ENCODE results near the gene LILRB4.

The LILRB4 gene

DNA sequence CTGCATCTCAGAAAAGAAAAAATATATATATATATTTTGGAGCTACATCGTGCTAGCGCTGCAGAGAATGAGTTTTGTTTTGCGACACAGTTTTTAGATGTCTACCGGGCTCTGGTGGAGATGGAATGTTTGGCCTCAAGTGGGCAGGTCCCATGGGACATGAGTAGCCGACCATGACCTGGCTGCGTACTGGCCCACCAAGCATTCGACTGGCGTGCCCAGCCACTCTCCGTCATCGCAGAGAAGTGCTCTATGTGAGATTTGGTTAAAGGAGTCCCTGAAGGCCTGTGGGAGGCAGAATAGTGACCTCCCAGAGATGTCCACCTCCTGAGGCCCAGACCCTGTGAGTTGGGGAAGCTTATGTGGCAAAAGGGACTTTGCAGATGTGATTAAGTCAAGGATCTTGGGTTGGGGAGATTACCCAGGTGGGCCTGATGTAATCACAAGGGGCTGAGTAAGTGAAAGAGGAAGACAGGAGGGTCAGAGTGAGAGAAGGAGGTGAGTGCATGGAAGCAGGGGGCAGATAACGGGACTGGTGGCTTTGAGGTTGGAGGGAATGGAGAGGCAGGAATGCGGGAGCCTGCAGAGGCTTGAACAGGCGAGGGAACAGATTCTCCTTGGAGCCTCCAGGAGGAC, 821 bp upstream of the LILRB4 start:
- H2BK15ac ChIP-seq (ENCODE audit: low read depth, poor library complexity, severe bottlenecking), result no peak overlapping the region
- no peak overlapping the region for H2BK12ac ChIP-seq (ENCODE audit: low read length in 2 of 2)
- no peaks in the 10 kb centered on the region for H3K36me3 ChIP-seq (ENCODE audit: control insufficient read depth in 1 of 2, insufficient read depth in 2 of 2, low read depth in 1 of 2, low read length in 2 of 2)
- no peak overlapping the region for H3K9ac ChIP-seq (ENCODE audit: low read length)
- peak overlapping the region in 1 of 2 experiments; percentile 16 for H3K4me3 ChIP-seq (ENCODE audit: insufficient read depth in 1 of 2, low read depth in 1 of 2, low read length in 2 of 2)
- H2BK120ac ChIP-seq (ENCODE audit: low read depth, low read length), result no peak overlapping the region
- H3K23ac ChIP-seq (ENCODE audit: low read length in 2 of 2), result no peak overlapping the region
- H4K91ac ChIP-seq (ENCODE audit: low read length), result no peak overlapping the region
- no peak overlapping the region for H3K4ac ChIP-seq (ENCODE audit: low read depth in 1 of 2, low read length in 2 of 2)
- H4K8ac ChIP-seq (ENCODE audit: low read length), result no peak overlapping the region
- H2AK5ac ChIP-seq (ENCODE audit: low read length, severe bottlenecking), result no peak overlapping the region
- no peak overlapping the region for H3K18ac ChIP-seq (ENCODE audit: low read depth in 1 of 2, low read length in 2 of 2)
- H3K4me2 ChIP-seq (ENCODE audit: low read length, poor library complexity, severe bottlenecking), result no peak overlapping the region
- H2AFZ ChIP-seq (ENCODE audit: low read depth, low read length), result no peak overlapping the region
- WGBS, result 73% methylated on average over 13 of the region's 13 CpGs
- H2BK5ac ChIP-seq (ENCODE audit: low read depth, low read length, poor library complexity, severe bottlenecking), result no peak overlapping the region
- no peak overlapping the region for H3K27ac ChIP-seq (ENCODE audit: low read length, poor library complexity, severe bottlenecking)
- H3K9me3 ChIP-seq (ENCODE audit: control insufficient read depth, low read length), result no peaks in the 10 kb centered on the region
- no peak for DNase-seq
- H3K79me1 ChIP-seq (replicated peaks; ENCODE audit: low read length, poor library complexity, severe bottlenecking), result no peaks in the 10 kb centered on the region
- H3K4me1 ChIP-seq (ENCODE audit: control insufficient read depth, insufficient read depth, low read depth, low read length), result no peaks in the 10 kb centered on the region
- H3K14ac ChIP-seq (ENCODE audit: low read length in 2 of 2), result no peak overlapping the region
- no peaks in the 10 kb centered on the region for H3K27me3 ChIP-seq (ENCODE audit: control insufficient read depth in 1 of 2, insufficient read depth in 1 of 2, low read length in 2 of 2)

DNA sequence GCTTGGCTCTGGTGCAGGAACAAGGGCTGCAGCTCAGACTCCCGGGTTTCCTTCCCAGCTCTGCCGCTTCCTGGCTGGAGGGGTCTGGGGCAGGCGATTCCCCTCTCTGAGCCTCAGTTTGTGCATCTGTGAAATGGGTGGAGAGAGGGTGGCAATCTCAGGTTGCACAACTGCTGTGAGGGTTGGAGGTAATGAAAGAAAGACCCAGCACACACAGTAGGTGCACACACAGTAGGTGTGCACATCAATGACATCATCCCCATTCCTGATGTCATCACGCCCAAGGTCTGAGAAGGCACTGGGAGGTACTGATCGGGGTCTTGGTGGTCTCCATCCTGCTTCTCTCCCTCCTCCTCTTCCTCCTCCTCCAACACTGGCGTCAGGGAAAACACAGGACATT, 2.7 kb downstream of the LILRB4 start:
- H2BK15ac ChIP-seq (ENCODE audit: low read depth, poor library complexity, severe bottlenecking), result no peak overlapping the region
- H2AK5ac ChIP-seq (ENCODE audit: low read length, severe bottlenecking), result no peak overlapping the region
- no peak overlapping the region for H4K91ac ChIP-seq (ENCODE audit: low read length)
- no peak overlapping the region for H3K27ac ChIP-seq (ENCODE audit: low read length, poor library complexity, severe bottlenecking)
- H3K79me1 ChIP-seq (replicated peaks; ENCODE audit: low read length, poor library complexity, severe bottlenecking), result no peaks in the 10 kb centered on the region
- H3K18ac ChIP-seq (ENCODE audit: low read depth in 1 of 2, low read length in 2 of 2), result no peak overlapping the region
- H2BK12ac ChIP-seq (ENCODE audit: low read length in 2 of 2), result no peak overlapping the region
- H2AFZ ChIP-seq (ENCODE audit: low read depth, low read length), result no peak overlapping the region
- H3K36me3 ChIP-seq (ENCODE audit: control insufficient read depth in 1 of 2, insufficient read depth in 2 of 2, low read depth in 1 of 2, low read length in 2 of 2), result no peaks in the 10 kb centered on the region
- no peaks in the 10 kb centered on the region for H3K4me1 ChIP-seq (ENCODE audit: control insufficient read depth, insufficient read depth, low read depth, low read length)
- H3K4me2 ChIP-seq (ENCODE audit: low read length, poor library complexity, severe bottlenecking), result no peak overlapping the region
- H3K4me3 ChIP-seq (ENCODE audit: insufficient read depth in 1 of 2, low read depth in 1 of 2, low read length in 2 of 2), result no peak overlapping the region
- no peaks in the 10 kb centered on the region for H3K27me3 ChIP-seq (ENCODE audit: control insufficient read depth in 1 of 2, insufficient read depth in 1 of 2, low read length in 2 of 2)
- no peak for DNase-seq
- no peak overlapping the region for H4K8ac ChIP-seq (ENCODE audit: low read length)
- H3K23ac ChIP-seq (ENCODE audit: low read length in 2 of 2), result no peak overlapping the region
- no peak overlapping the region for H2BK5ac ChIP-seq (ENCODE audit: low read depth, low read length, poor library complexity, severe bottlenecking)
- no peak overlapping the region for H2BK120ac ChIP-seq (ENCODE audit: low read depth, low read length)
- H3K9ac ChIP-seq (ENCODE audit: low read length), result no peak overlapping the region
- no peaks in the 10 kb centered on the region for H3K9me3 ChIP-seq (ENCODE audit: control insufficient read depth, low read length)
- H3K14ac ChIP-seq (ENCODE audit: low read length in 2 of 2), result no peak overlapping the region
- 40% methylated on average over 3 of the region's 6 CpGs for WGBS
- no peak overlapping the region for H3K4ac ChIP-seq (ENCODE audit: low read depth in 1 of 2, low read length in 2 of 2)

DNA sequence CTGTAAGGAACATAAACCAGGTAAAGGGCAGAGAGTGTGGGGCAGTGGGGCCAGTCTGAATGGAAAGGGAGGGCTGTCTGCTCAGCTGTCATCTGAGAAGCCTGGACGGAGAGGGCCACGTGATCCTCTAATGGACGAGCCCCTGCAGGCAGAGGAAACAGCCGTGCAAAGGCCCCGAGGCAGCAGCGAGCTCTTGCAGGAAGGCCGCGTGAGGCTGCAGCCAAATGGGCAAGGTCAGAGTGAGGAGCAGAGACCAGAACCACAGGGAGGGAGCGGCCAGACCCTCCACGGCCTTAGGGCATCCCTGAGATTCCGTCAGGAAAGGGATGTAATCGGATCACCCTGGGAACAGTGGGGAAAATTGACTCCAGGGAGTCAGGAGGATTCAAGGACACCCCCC, 4.4 kb downstream of the LILRB4 start:
- no peak overlapping the region for H2AK5ac ChIP-seq (ENCODE audit: low read length, severe bottlenecking)
- H2BK5ac ChIP-seq (ENCODE audit: low read depth, low read length, poor library complexity, severe bottlenecking), result no peak overlapping the region
- H4K91ac ChIP-seq (ENCODE audit: low read length), result no peak overlapping the region
- no peak for DNase-seq
- no peak overlapping the region for H2BK15ac ChIP-seq (ENCODE audit: low read depth, poor library complexity, severe bottlenecking)
- no peak overlapping the region for H3K18ac ChIP-seq (ENCODE audit: low read depth in 1 of 2, low read length in 2 of 2)
- H2BK120ac ChIP-seq (ENCODE audit: low read depth, low read length), result no peak overlapping the region
- no peak overlapping the region for H3K4me2 ChIP-seq (ENCODE audit: low read length, poor library complexity, severe bottlenecking)
- no peaks in the 10 kb centered on the region for H3K27me3 ChIP-seq (ENCODE audit: control insufficient read depth in 1 of 2, insufficient read depth in 1 of 2, low read length in 2 of 2)
- H3K79me1 ChIP-seq (replicated peaks; ENCODE audit: low read length, poor library complexity, severe bottlenecking), result no peaks in the 10 kb centered on the region
- H3K27ac ChIP-seq (ENCODE audit: low read length, poor library complexity, severe bottlenecking), result no peak overlapping the region
- H3K4me1 ChIP-seq (ENCODE audit: control insufficient read depth, insufficient read depth, low read depth, low read length), result no peaks in the 10 kb centered on the region
- H4K8ac ChIP-seq (ENCODE audit: low read length), result no peak overlapping the region
- no peaks in the 10 kb centered on the region for H3K9me3 ChIP-seq (ENCODE audit: control insufficient read depth, low read length)
- H3K4me3 ChIP-seq (ENCODE audit: insufficient read depth in 1 of 2, low read depth in 1 of 2, low read length in 2 of 2), result no peak overlapping the region
- H3K4ac ChIP-seq (ENCODE audit: low read depth in 1 of 2, low read length in 2 of 2), result no peak overlapping the region
- no peak overlapping the region for H3K23ac ChIP-seq (ENCODE audit: low read length in 2 of 2)
- H3K14ac ChIP-seq (ENCODE audit: low read length in 2 of 2), result no peak overlapping the region
- 74% methylated on average over 8 of the region's 12 CpGs for WGBS
- H2BK12ac ChIP-seq (ENCODE audit: low read length in 2 of 2), result no peak overlapping the region
- H3K9ac ChIP-seq (ENCODE audit: low read length), result no peak overlapping the region
- no peak overlapping the region for H2AFZ ChIP-seq (ENCODE audit: low read depth, low read length)
- H3K36me3 ChIP-seq (ENCODE audit: control insufficient read depth in 1 of 2, insufficient read depth in 2 of 2, low read depth in 1 of 2, low read length in 2 of 2), result no peaks in the 10 kb centered on the region

DNA sequence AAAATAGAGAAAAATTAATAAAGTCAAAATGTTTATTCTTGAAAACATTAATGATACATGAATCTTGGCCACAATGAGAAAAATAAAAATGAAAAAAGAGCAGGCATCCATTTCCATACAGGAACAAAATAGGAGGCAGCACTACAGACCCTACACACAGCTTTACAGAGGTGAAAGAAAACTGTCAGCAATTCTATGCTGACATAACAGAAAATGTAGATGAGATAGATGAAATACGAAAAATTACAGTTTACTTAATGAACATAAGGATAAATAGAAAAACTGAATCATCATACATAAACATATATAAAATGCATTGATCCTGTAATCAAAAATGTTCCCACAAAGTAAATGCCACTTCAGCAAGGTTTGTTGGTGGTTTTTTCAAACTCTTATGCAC, 5.6 kb downstream of the LILRB4 start:
- Histone ChIP-seq H2AK5ac (ENCODE audit: low read length, severe bottlenecking) (no peak overlapping the region), H3K4me1 (ENCODE audit: control insufficient read depth, insufficient read depth, low read depth, low read length) (no peaks in the 10 kb centered on the region), H2BK12ac (ENCODE audit: low read length in 2 of 2) (no peak overlapping the region), H4K8ac (ENCODE audit: low read length) (no peak overlapping the region), H3K9ac (ENCODE audit: low read length) (no peak overlapping the region), H4K91ac (ENCODE audit: low read length) (no peak overlapping the region), H3K18ac (ENCODE audit: low read depth in 1 of 2, low read length in 2 of 2) (no peak overlapping the region), H3K4me2 (ENCODE audit: low read length, poor library complexity, severe bottlenecking) (no peak overlapping the region), H3K27ac (ENCODE audit: low read length, poor library complexity, severe bottlenecking) (no peak overlapping the region), H2AFZ (ENCODE audit: low read depth, low read length) (no peak overlapping the region), H3K9me3 (ENCODE audit: control insufficient read depth, low read length) (no peaks in the 10 kb centered on the region), H2BK5ac (ENCODE audit: low read depth, low read length, poor library complexity, severe bottlenecking) (no peak overlapping the region), H3K36me3 (ENCODE audit: control insufficient read depth in 1 of 2, insufficient read depth in 2 of 2, low read depth in 1 of 2, low read length in 2 of 2) (no peaks in the 10 kb centered on the region), H2BK15ac (ENCODE audit: low read depth, poor library complexity, severe bottlenecking) (no peak overlapping the region), H3K4me3 (ENCODE audit: insufficient read depth in 1 of 2, low read depth in 1 of 2, low read length in 2 of 2) (no peak overlapping the region), H3K27me3 (ENCODE audit: control insufficient read depth in 1 of 2, insufficient read depth in 1 of 2, low read length in 2 of 2) (no peaks in the 10 kb centered on the region), H2BK120ac (ENCODE audit: low read depth, low read length) (no peak overlapping the region), H3K4ac (ENCODE audit: low read depth in 1 of 2, low read length in 2 of 2) (no peak overlapping the region), H3K14ac (ENCODE audit: low read length in 2 of 2) (no peak overlapping the region), H3K79me1 (replicated peaks; ENCODE audit: low read length, poor library complexity, severe bottlenecking) (no peaks in the 10 kb centered on the region), H3K23ac (ENCODE audit: low read length in 2 of 2) (no peak overlapping the region)
- WGBS, result no CpG with 5 or more reads among the region's 1 CpG
- no peak for DNase-seq
